Breast epithelium (tissue), 3 donors: ENCODE measurements around the gene CLDN1.

Experiments
- CTCF ChIP-seq, 3 donors: fragments of 450-650 bp; IDR thresholded peaks; one replicate each; pipeline ENCODE4 v1.5.1; 2016 to 2017; ENCODE audit warnings: antibody characterized with exemption in 3 of 3, mild to moderate bottlenecking in 3 of 3, moderate library complexity in 3 of 3
- POLR2A ChIP-seq: fragments of 450-650 bp; IDR thresholded peaks from one replicate; pipeline ENCODE4 v1.6.1; 2016; ENCODE audit warnings: antibody characterized with exemption, mild to moderate bottlenecking, moderate library complexity

- TF ChIP-seq CTCF (IDR thresholded peaks at IDR 0.05) (no peak), POLR2A (no peak)
Observed at GRCh38 chr3:190338717-190339116, 16.5 kb upstream of the CLDN1 start.
